Activated T-helper 17 cell treated with anti-CD3 and anti-CD28 coated beads, Interleukin-2, amount 50 U/mL, for 72 hours (primary cell): ENCODE measurements around the gene LDLRAD4. TPM values are rescaled to one million over a fixed set of nuclear protein-coding genes. Genes with fewer than 3 reads are reported as not detected.

Experiments used
- ATAC-seq: fragments of 150-1000 bp; cut with Tn5 transposase; replicated peaks from 2 replicates; pipeline ENCODE4 v1.10.0; 2021; ENCODE audit warnings: mild to moderate bottlenecking, moderate library complexity
- H3K27ac Mint-ChIP-seq: one replicate; pipeline ENCODE4 v1.8.0; 2022; ENCODE audit warnings: mixed read lengths
- H3K27me3 Mint-ChIP-seq: one replicate; pipeline ENCODE4 v1.8.0; 2022; ENCODE audit warnings: mixed read lengths
- H3K36me3 Mint-ChIP-seq: one replicate; pipeline ENCODE4 v1.8.0; 2022; ENCODE audit warnings: low read depth, mild to moderate bottlenecking, mixed read lengths
- H3K4me1 Mint-ChIP-seq: one replicate; pipeline ENCODE4 v1.8.0; 2022; ENCODE audit warnings: mixed read lengths
- H3K4me3 Mint-ChIP-seq: one replicate; pipeline ENCODE4 v1.8.0; 2022; ENCODE audit warnings: mild to moderate bottlenecking, mixed read lengths
- H3K9me3 Mint-ChIP-seq: one replicate; pipeline ENCODE4 v1.8.0; 2022; ENCODE audit warnings: mixed read lengths
- total RNA-seq, 2 donors: library from RNA; stranded (reverse); gene quantifications; one replicate each; pipeline ENCODE4 v1.2.3, GENCODE V29; 2022

The LDLRAD4 gene
- total RNA-seq, 2 donors from 2014 or later: 52.0 to 54.8 TPM

DNA sequence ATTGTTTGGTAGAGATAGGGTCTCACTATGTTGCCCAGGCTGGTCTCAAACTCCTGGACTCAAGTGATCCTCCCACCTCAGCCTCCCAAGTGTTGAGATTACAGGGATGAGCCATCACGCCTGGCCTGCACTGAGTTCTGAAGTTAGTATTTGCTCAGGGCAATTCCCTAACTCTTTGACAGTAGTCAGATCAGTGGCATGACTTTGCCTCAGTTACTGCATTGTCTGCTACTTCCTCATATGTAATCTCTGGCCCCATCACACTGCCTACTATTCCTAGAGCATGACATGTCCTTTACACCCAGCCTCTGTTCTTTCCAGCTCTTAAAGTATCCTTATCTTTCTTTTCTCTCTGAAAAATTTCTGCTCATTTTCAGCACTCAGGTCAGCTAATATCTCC is 193.5 kb downstream of the LDLRAD4 start:
- Mint-ChIP-seq H3K36me3 (peaks cover 56% of the 10 kb centered on the region), H3K9me3 (peaks cover 5% of the 10 kb centered on the region), H3K27ac (no peak overlapping the region), H3K4me1 (peaks cover 12% of the 10 kb centered on the region), H3K27me3 (no peaks in the 10 kb centered on the region), H3K4me3 (no peak overlapping the region)
- no peak for ATAC-seq

DNA sequence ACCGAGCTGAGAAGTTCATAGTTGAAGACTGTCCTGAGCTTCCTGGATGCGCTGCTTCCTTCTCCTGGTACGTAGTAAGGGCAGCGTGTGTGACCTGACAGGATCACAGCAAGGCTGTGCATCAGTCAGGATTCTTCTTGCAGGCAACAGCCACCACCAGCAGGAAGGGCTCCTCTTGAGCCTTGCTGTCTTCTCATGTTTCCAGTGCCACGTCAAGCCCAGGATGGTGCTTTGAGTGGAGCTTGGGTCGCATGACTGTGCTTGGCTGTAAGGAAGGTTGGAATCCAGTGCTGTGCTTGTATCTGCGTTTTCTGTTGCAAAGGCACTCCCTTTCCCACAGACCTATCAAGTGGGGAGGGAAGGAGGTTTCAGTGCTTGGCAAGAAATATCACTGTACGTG is 194.3 kb downstream of the LDLRAD4 start:
- H3K4me1 Mint-ChIP-seq: peaks cover 14% of the 10 kb centered on the region

DNA sequence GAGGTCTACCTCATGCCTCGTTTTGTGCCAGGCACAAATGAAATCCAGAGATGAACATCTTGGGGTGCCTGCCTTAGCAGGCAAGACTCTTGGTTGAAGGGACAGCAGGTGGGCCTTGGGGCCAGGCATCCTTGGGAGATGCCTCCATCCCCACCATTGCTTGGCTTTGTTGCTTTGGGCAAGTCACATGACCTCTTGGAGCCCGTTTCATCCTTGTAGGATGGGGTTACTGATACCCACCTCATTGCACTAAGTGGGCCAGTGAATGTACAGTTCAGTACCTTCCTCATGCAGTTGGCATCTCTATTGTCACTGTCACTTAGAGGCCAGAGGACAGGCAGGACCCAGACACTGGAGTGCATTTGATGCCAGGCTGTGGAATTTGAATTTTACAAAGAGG is 195.5 kb downstream of the LDLRAD4 start:
- no peaks in the 10 kb centered on the region for H3K27me3 Mint-ChIP-seq
- no peak overlapping the region for H3K4me3 Mint-ChIP-seq
- H3K9me3 Mint-ChIP-seq: peaks cover 5% of the 10 kb centered on the region
- no peak overlapping the region for H3K27ac Mint-ChIP-seq
- H3K36me3 Mint-ChIP-seq: peaks cover 49% of the 10 kb centered on the region
- H3K4me1 Mint-ChIP-seq: peaks cover 14% of the 10 kb centered on the region
- no peak for ATAC-seq

More for the DNA sequence above, 194.3 kb downstream of the LDLRAD4 start:
- H3K36me3 Mint-ChIP-seq: peaks cover 56% of the 10 kb centered on the region
- no peaks in the 10 kb centered on the region for H3K27me3 Mint-ChIP-seq
- H3K9me3 Mint-ChIP-seq: peaks cover 5% of the 10 kb centered on the region
- no peak overlapping the region for H3K4me3 Mint-ChIP-seq
- no peak for ATAC-seq
- H3K27ac Mint-ChIP-seq: no peak overlapping the region

GRCh38 chr18:13414521-13414920 is 196.0 kb downstream of the LDLRAD4 start:
- Mint-ChIP-seq H3K36me3 (peaks cover 45% of the 10 kb centered on the region), H3K9me3 (peaks cover 5% of the 10 kb centered on the region), H3K4me3 (no peak overlapping the region), H3K27ac (no peak overlapping the region), H3K27me3 (no peaks in the 10 kb centered on the region), H3K4me1 (peaks cover 14% of the 10 kb centered on the region)
- ATAC-seq: no peak

DNA sequence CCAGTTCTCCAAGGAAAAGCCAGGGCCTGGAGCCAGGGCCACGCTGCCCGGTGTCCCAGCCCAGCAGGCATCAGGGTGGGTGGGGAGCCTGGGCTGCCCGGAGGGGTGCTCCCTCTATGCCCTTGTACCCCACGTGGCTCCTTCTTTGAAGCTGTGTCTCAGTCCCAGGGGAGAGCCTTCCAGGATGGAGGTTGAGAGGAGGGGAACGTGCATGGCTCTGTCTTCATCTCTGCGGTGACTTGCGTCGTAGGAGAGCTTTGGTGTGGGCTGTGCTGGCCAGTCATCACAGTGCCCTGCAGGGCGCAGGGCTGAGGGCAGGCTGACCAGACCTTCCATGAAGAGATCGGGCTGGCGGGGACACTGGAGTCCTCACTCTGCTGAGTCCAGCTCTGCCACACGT is 197.2 kb downstream of the LDLRAD4 start:
- no peaks in the 10 kb centered on the region for H3K27me3 Mint-ChIP-seq
- ATAC-seq: no peak
- H3K4me3 Mint-ChIP-seq: no peak overlapping the region
- peaks cover 33% of the 10 kb centered on the region for H3K36me3 Mint-ChIP-seq
- no peak overlapping the region for H3K27ac Mint-ChIP-seq
- H3K9me3 Mint-ChIP-seq: peaks cover 5% of the 10 kb centered on the region
- peaks cover 14% of the 10 kb centered on the region for H3K4me1 Mint-ChIP-seq

DNA sequence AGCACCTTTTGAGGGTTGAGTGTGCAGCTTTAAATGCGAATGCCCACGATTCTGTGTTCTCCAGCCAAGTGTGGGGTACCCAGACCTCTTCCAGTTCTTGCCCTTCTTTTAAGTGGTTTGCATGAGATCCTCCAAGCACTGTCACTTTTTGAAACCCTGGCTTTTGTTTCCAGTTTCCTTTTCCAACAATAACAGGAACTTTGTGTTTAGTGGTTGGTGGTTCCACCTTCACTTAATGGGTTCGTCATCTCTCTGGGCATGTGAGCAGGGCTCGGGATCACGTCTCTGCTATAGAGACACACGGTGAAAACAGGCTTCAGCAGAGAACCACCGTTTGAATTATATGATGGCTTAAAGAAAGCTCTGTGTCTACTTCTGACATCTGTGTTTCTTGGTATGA is 197.6 kb downstream of the LDLRAD4 start:
- Mint-ChIP-seq H3K27ac (peak overlapping the region; percentile 36), H3K27me3 (no peaks in the 10 kb centered on the region), H3K36me3 (peaks cover 32% of the 10 kb centered on the region), H3K4me3 (no peak overlapping the region), H3K4me1 (peaks cover 14% of the 10 kb centered on the region), H3K9me3 (peaks cover 5% of the 10 kb centered on the region)
- peak; percentile 74 for ATAC-seq

- Mint-ChIP-seq H3K9me3 (peaks cover 5% of the 10 kb centered on the region), H3K4me3 (no peak overlapping the region), H3K27ac (no peak overlapping the region), H3K4me1 (peaks cover 14% of the 10 kb centered on the region), H3K36me3 (peaks cover 26% of the 10 kb centered on the region), H3K27me3 (no peaks in the 10 kb centered on the region)
- ATAC-seq: no peak
Observed at GRCh38 chr18:13416848-13417247, 198.3 kb downstream of the LDLRAD4 start.

DNA sequence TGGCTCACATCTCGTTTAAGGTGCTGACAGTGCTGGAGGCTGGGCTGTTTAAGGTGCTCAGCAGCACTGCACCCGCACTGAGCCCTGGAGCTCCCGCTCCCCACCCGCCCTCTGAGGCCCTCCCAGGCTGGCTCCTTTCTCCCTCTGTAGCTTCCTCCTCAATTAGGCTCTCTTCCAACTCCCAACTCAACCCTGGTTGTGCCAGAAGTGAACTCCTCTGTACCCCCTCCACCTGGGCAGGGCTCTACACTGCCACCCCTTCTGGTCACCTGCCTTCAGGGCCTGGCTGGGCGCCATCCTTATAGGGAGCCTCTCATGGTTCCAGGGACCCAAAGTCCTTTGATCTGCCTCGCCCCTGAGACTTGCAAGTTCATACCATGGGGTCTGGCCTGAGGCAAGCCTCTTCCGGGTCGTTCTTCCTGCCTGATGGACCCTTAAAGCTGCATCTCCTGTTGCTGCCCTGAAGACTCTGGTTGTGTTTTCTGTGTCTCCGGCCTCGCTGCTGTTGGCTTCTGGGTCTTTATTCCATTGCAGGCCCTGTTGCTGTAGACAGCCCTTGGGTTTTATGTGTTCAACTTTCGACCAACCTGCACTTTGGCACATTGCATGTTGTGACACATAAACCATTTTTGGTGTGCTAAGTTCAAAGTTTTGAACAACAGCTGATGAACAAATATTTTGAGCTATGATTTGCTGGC is 199.6 kb downstream of the LDLRAD4 start:
- Mint-ChIP-seq H3K27me3 (no peaks in the 10 kb centered on the region), H3K4me1 (peaks cover 14% of the 10 kb centered on the region), H3K9me3 (no peaks in the 10 kb centered on the region), H3K36me3 (peaks cover 13% of the 10 kb centered on the region), H3K27ac (peak overlapping the region; percentile 22), H3K4me3 (no peak overlapping the region)
- ATAC-seq: no peak

GRCh38 chr18:13420969-13421686 is 202.6 kb downstream of the LDLRAD4 start:
- no peak overlapping the region for H3K4me3 Mint-ChIP-seq
- ATAC-seq: no peak
- no peaks in the 10 kb centered on the region for H3K27me3 Mint-ChIP-seq
- peaks cover 25% of the 10 kb centered on the region for H3K4me1 Mint-ChIP-seq
- no peaks in the 10 kb centered on the region for H3K9me3 Mint-ChIP-seq
- peaks cover 8% of the 10 kb centered on the region for H3K36me3 Mint-ChIP-seq
- no peak overlapping the region for H3K27ac Mint-ChIP-seq

DNA sequence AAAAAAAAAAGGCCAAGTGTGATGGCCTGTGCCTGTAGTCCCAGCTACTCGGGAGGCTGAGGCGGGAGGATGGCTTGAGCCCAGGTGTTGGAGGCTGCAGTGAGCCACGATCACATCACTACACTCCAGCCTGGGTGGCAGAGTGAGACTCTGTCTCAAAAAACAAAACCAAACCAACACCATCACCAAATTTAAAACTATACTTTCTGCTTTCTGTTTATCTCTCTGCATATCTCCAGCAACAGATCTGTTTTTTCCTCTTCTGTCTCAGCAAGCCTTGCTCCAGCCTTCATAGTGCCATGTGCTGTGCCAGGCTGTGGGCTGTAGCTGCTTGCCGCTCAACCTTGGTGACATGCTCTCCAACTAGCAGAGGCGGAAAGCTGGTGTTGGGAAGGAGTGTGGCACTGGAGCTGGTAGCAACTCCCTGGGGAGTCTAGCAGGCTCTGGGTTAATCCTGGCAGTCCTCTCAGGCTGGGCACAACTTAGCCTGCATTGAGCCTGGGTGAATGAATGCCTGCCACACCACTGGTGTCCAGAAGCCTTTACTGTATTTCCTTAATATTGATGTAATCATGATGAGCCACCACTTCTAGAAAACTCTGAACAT is 204.1 kb downstream of the LDLRAD4 start:
- H3K27ac Mint-ChIP-seq: no peak overlapping the region
- no peak for ATAC-seq
- no peaks in the 10 kb centered on the region for H3K27me3 Mint-ChIP-seq
- H3K4me3 Mint-ChIP-seq: no peak overlapping the region
- peaks cover 22% of the 10 kb centered on the region for H3K4me1 Mint-ChIP-seq
- H3K36me3 Mint-ChIP-seq: no peaks in the 10 kb centered on the region
- H3K9me3 Mint-ChIP-seq: no peaks in the 10 kb centered on the region

- H3K27ac Mint-ChIP-seq: no peak overlapping the region
- no peak overlapping the region for H3K4me3 Mint-ChIP-seq
- ATAC-seq: no peak
- H3K9me3 Mint-ChIP-seq: no peaks in the 10 kb centered on the region
- H3K4me1 Mint-ChIP-seq: peaks cover 23% of the 10 kb centered on the region
- no peaks in the 10 kb centered on the region for H3K27me3 Mint-ChIP-seq
- peaks cover 2% of the 10 kb centered on the region for H3K36me3 Mint-ChIP-seq
Observed at GRCh38 chr18:13423352-13423751, 204.8 kb downstream of the LDLRAD4 start.

GRCh38 chr18:13424363-13424762 is 205.8 kb downstream of the LDLRAD4 start:
- no peak for ATAC-seq
- H3K27me3 Mint-ChIP-seq: no peaks in the 10 kb centered on the region
- H3K36me3 Mint-ChIP-seq: peaks cover 5% of the 10 kb centered on the region
- H3K4me1 Mint-ChIP-seq: peaks cover 29% of the 10 kb centered on the region
- H3K4me3 Mint-ChIP-seq: peak overlapping the region; percentile 5
- H3K27ac Mint-ChIP-seq: peak overlapping the region; percentile 55
- no peaks in the 10 kb centered on the region for H3K9me3 Mint-ChIP-seq

GRCh38 chr18:13425357-13426091 is 207.0 kb downstream of the LDLRAD4 start:
- Mint-ChIP-seq H3K27me3 (no peaks in the 10 kb centered on the region), H3K4me1 (peaks cover 29% of the 10 kb centered on the region), H3K9me3 (no peaks in the 10 kb centered on the region), H3K36me3 (peaks cover 5% of the 10 kb centered on the region), H3K27ac (peak overlapping the region; percentile 44), H3K4me3 (peak overlapping the region; percentile 45)
- ATAC-seq: peak; percentile 75

GRCh38 chr18:13427354-13427753 is 208.8 kb downstream of the LDLRAD4 start:
- H3K36me3 Mint-ChIP-seq: peaks cover 11% of the 10 kb centered on the region
- peaks cover 29% of the 10 kb centered on the region for H3K4me1 Mint-ChIP-seq
- H3K27me3 Mint-ChIP-seq: no peaks in the 10 kb centered on the region
- no peaks in the 10 kb centered on the region for H3K9me3 Mint-ChIP-seq
- no peak overlapping the region for H3K27ac Mint-ChIP-seq
- ATAC-seq: no peak
- no peak overlapping the region for H3K4me3 Mint-ChIP-seq
